Heart left ventricle (tissue), 16 donors: Measurements from ENCODE around the gene TEKT1. TPM values are rescaled to one million over a fixed set of nuclear protein-coding genes. Genes with fewer than 3 reads are reported as not detected.

Experiments
- ATAC-seq, 4 donors: fragments of 200-7000 bp; cut with Tn5 transposase; one replicate each; pipeline ENCODE4 v1.9.1; 2020 to 2022; ENCODE audit warnings: moderate library complexity in 4 of 4, mild to moderate bottlenecking in 3 of 4, moderate number of reproducible peaks in 1 of 4
- DNase-seq, 5 donors: peaks; one replicate each; pipeline ENCODE4 v3.0.0-alpha.2; 2020
- H3K27ac ChIP-seq, 12 donors: fragments of 200-600 bp; sonication (generic) in 4 of 12; one replicate each; pipeline versions ENCODE4 v1.5.0 to v1.8.0; 2016 to 2022; ENCODE audit warnings: mild to moderate bottlenecking in 2 of 12
- H3K27me3 ChIP-seq, 9 donors: fragments of 200-600 bp; sonication (generic) in 2 of 9; one replicate each; pipeline versions ENCODE4 v1.5.1 to v1.8.0; 2016 to 2022; ENCODE audit warnings: mild to moderate bottlenecking in 3 of 9
- H3K36me3 ChIP-seq, 9 donors: fragments of 200-600 bp; sonication (generic) in 2 of 9; one replicate each; pipeline versions ENCODE4 v1.5.0 to v1.8.0; 2018 to 2022; ENCODE audit warnings: mild to moderate bottlenecking in 2 of 9
- H3K4me1 ChIP-seq, 12 donors: fragments of 200-600 bp; sonication (generic) in 4 of 12; one replicate each; pipeline versions ENCODE4 v1.5.0 to v1.8.0; 2016 to 2022; ENCODE audit warnings: mild to moderate bottlenecking in 3 of 12
- H3K4me3 ChIP-seq, 12 donors: fragments of 200-600 bp; sonication (generic) in 4 of 12; one replicate each; pipeline versions ENCODE4 v1.5.0 to v1.8.0; 2017 to 2022; ENCODE audit warnings: mild to moderate bottlenecking in 9 of 12, moderate library complexity in 4 of 12
- H3K9me3 ChIP-seq, 12 donors: fragments of 200-600 bp; sonication (generic) in 4 of 12; one replicate each; pipeline versions ENCODE4 v1.5.0 to v1.8.0; 2016 to 2022; ENCODE audit warnings: mild to moderate bottlenecking in 1 of 12
- CTCF ChIP-seq, 12 donors: fragments of 200-600 bp; sonication (generic) in 4 of 12; IDR thresholded peaks; one replicate each; pipeline versions ENCODE4 v1.5.0 to v1.8.0; 2018 to 2022; ENCODE audit warnings: antibody characterized with exemption in 12 of 12, mild to moderate bottlenecking in 5 of 12
- POLR2A ChIP-seq, 2 donors: fragments of 450-650 bp; IDR thresholded peaks; one replicate each; pipeline ENCODE4 v1.6.1; 2017; ENCODE audit warnings: antibody characterized with exemption in 2 of 2, mild to moderate bottlenecking in 2 of 2, moderate library complexity in 2 of 2
- WGBS, 4 donors: extraction: QIAGEN DNeasy Blood & Tissue Kit in 2 of 4; methylation state at CpG; one replicate each; pipeline versions ENCODE4 v1.1.5 to v1.1.7; 2013 to 2018; 5-methylcytosine and 5-hydroxymethylcytosine counted together
- intact Hi-C, 10 donors: fragments of 100-400 bp; cut with DNase I; formaldehyde crosslinking; loops; one replicate each; pipeline versions ENCODE4 v1.11.1 to v1.14.2; 2022
- polyA plus RNA-seq, 2 donors: library from polyadenylated mRNA; stranded (reverse); fragments of 200-250 nt; gene quantifications; one replicate each; pipeline ENCODE4 v1.2.3, GENCODE V29; 2013
- total RNA-seq, 9 donors: library from RNA; depleted of rRNA in 2 of 9; stranded (reverse); fragments of >200 nt in 2 of 9; fragmentation: NEBNext Ultra II Directional in 3 of 9; extraction: Animal tissue kit (Norgen Biotek cat#: 25700) in 3 of 9; gene quantifications; one replicate each; pipeline versions ENCODE4 v1.1.0 to v1.2.4, GENCODE V29; 2016 to 2023
- donor health status: ischemic (EF 13 %, LVEDD 7.1; RV severe dilation, severe dysfunction).
- donor health status: healthy with polysubstance abuse.
- donor health status: DM: no; HTN: yes; CAD: no.
- donor health status: DM: no; HTN: no; CAD: no.
- donor health status: ischemic (EF 25% LVEDD 6.9; RV normal size, moderate dysfunction).
- donor health status: ischemic (EF 25% LVEDD 5.7; RV mildly dilated, moderate dysfunction).
- donor health status: healthy.
- donor health status: DM: yes; HTN: yes; CAD: no.
- donor health status: ischemic (EF 35%, LVEDD 5.7; RV mildly dilated, moderate dysfunction).
- donor health status: nonischemic (EF 11% LVEDD 7.7; RV severe dilation, severe dysfunction).
- donor health status: DM: yes; HTN: yes; CAD: no.
- donor health status: PGD.
- donor health status: ischemic (EF 29% LVEDD 5.4; RV normal size, mild dysfunction).
- donor health status: nonischemic (EF 23%, LVEDD 6.1; RV moderate dilation, normal function).

TEKT1 gene
- total and polyA plus RNA-seq, 11 donors, result not detected

GRCh38 chr17:6796017-6796886 is 35.3 kb downstream of the TEKT1 start:
- H3K4me3 ChIP-seq, result no peak overlapping the region
- TF ChIP-seq CTCF (IDR thresholded peaks at IDR 0.05) (no peak), POLR2A (IDR thresholded peaks at IDR 0.05) (no peak)
- H3K4me1 ChIP-seq, result no peaks in the 10 kb centered on the region
- no peak overlapping the region for H3K27ac ChIP-seq
- H3K9me3 ChIP-seq, result no peaks in the 10 kb centered on the region
- DNase-seq (no peak), ATAC-seq (no peak)
- H3K36me3 ChIP-seq, result no peaks in the 10 kb centered on the region
- WGBS, 4 donors, result 59 to 65% (median 63%) methylated on average over 10 of the region's 10 CpGs
- peaks cover 0 to 15% (median 2%) of the 10 kb centered on the region in 9 donors for H3K27me3 ChIP-seq
- intact Hi-C loops, result loop anchor here in 1 of 10 donors (10.0 kb wide), 1 partner anchor 131 kb away; no protein-coding TSS in a partner anchor

GRCh38 chr17:6793748-6794493 is 37.6 kb downstream of the TEKT1 start:
- H3K4me1 ChIP-seq, result no peaks in the 10 kb centered on the region
- DNase-seq, result no peak
- no peak overlapping the region for H3K4me3 ChIP-seq
- no peak overlapping the region for H3K27ac ChIP-seq
- no peaks in the 10 kb centered on the region for H3K9me3 ChIP-seq
- peaks cover 0 to 25% (median 6%) of the 10 kb centered on the region in 9 donors for H3K27me3 ChIP-seq
- intact Hi-C loops, result loop anchor here in 1 of 10 donors (10.0 kb wide), 1 partner anchor 129 kb away; no protein-coding TSS in a partner anchor
- ATAC-seq, result no peak
- H3K36me3 ChIP-seq, result no peaks in the 10 kb centered on the region
- WGBS, 4 donors, result 74 to 81% (median 75%) methylated on average over 5 of the region's 5 CpGs
- TF ChIP-seq POLR2A (IDR thresholded peaks at IDR 0.05) (no peak), CTCF (IDR thresholded peaks at IDR 0.05) (no peak)

GRCh38 chr17:6789146-6789545 is 42.4 kb downstream of the TEKT1 start:
- TF ChIP-seq CTCF (IDR thresholded peaks at IDR 0.05) (no peak), POLR2A (IDR thresholded peaks at IDR 0.05) (no peak)
- H3K27ac ChIP-seq, result no peak overlapping the region
- no peak for ATAC-seq
- no peaks in the 10 kb centered on the region for H3K4me1 ChIP-seq
- intact Hi-C loops, result no loop called here
- peaks cover 0 to 24% (median 4%) of the 10 kb centered on the region in 9 donors for H3K27me3 ChIP-seq
- H3K36me3 ChIP-seq, result no peaks in the 10 kb centered on the region
- H3K9me3 ChIP-seq, result peaks cover 0 to 19% (median 2%) of the 10 kb centered on the region in 12 donors
- no peak for DNase-seq
- 74 to 84% (median 79%) methylated on average over 4 of the region's 4 CpGs for WGBS, 4 donors
- no peak overlapping the region for H3K4me3 ChIP-seq
